NCI-H446 treated with DMSO at 0.1 percent for 48 hours (cell line): ENCODE results near the gene EFNA5.
A peak's percentile ranks its signal among the peaks of the same experiment; 100 is the strongest.

Source experiments
- DNase-seq: peaks from one replicate; lab custom pipeline; 2025; lab: John Stamatoyannopoulos, UW

Gene EFNA5

DNA sequence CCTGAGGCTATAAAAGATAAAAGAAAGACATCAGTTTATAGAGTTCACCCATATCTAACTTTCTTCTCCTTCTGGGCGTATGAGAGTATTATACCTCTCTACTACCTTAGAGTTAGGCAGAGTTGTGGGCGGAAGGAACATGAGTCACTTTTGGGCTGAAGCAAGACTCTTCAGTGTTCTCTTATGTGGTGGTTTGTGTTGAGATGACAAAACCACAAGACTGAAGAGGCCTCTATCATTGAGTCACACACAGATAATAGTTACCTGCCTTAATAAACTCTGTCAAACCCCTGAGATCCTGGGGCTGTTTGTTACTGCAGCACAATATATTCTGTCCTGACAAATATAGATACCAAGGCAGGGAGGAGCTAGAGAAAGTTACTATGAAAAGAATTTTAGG, 184.2 kb downstream of the EFNA5 start:
- no peak for DNase-seq

DNA sequence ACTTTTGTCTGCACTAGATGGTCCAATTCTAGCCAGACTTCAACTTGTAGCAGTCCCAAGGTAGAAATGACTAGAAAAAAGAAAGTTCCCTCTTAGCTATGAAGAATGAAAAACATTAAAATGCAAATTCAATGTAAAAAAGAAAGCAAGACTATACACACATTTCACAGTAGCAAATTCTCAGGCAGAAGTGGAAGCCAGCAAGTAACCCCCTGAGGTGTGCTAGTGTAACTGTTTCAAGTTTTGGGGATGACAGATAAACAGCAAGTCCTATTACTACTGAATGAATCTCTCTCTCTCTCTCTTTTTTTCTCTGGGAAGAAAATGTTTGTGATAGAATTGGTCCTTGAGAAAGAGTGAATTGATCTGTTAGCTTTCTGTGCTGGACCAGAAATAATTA, 185.6 kb downstream of the EFNA5 start:
- DNase-seq: no peak

DNA sequence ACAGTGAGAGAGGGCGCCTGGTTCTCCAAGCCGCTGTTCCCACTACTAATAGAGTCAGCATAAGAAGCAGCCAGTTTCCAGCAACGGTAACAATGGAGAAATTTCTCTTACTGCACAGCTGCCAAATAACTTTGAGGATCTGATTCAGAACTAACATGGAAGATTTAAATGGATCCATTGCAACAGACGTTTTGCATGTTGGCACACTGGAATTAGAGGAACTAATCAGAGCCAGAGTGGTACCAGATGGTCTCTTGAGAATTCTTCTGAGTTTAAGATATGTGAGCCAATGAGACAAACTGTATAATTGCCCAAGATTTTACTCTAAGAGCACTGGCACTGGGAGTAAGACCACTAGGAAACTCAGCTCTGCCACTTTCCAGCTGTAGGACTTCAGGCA, 186.5 kb downstream of the EFNA5 start:
- DNase-seq: peak; percentile 74

DNA sequence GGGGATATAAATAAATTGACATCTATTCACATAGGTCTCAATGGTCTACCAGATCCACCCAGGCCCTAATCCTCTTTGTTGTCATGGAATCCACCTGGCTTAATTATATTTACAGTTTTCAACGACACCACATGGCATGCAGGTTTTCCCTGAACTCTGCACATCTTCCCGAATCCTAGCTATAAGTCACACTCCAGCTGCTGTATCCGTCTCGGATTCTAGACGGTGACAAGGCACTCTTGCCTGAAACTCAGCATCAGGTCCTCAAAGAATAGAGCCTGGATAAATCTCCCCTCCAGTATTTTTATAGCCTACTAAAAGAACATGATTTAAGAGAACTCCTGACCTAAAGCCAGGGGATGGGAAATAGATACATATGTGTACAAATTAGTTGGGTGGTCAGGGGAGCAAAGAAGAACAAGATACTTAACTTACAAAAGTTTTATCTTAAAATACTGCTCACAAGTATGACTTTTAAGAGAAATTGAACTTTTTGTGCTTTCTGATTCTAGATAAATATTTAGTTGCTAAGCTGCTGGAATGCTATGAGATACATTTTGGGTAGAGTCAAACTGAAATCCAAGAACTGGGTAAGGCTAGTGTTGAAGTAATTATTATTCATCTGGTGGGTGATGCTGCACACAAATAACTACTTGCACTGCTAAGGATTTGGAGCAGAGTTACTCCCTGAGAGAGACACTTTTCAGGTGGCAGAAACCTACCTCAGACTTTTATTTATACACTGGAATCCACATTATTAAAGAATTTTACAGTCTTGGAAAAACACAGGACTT, 187.3 kb downstream of the EFNA5 start:
- no peak for DNase-seq

DNA sequence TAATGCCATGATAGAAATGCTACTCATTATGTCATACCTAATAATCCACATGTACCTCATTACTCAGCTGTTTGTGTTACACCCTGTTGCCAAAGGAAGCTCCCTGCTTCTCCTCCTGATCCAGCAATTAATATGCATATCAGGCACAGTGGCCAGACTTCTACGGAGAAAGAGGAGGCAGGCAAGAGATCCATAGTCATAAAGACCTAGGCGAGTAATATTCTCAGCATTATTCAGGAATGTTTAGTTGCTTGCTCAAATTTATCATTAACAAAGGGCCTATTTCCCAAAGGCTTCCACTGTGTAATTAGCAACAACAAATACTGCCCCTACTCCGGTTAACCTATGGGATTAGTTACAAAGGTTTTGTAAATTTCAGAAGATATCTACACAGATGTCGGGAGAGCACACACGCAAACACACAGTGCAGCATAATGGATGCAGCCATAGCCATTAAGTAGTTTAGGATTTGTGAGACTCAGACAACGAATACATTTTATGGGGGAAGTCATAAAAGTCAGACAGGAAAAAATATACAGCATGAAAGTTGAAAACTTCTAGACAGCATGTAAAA, 192.6 kb downstream of the EFNA5 start:
- DNase-seq: no peak

DNA sequence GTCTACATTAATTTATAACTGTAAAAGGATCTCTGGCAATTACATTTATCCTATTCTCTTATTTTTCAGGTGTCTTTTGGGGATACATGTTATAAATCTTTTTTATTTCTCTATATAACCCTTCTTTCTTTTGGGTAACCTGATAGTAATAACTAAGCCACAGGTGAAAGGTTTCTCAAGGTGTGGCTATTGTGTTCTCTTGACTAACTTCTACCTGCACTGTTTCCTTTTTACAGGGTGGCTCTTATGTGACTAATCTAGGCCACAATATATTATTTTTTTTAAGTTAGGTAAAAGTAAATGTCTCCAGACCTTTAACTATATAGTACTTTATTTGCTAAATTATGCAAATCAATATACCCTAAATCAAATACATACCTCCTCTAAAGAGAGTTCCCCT, 193.2 kb downstream of the EFNA5 start:
- DNase-seq: no peak

DNA sequence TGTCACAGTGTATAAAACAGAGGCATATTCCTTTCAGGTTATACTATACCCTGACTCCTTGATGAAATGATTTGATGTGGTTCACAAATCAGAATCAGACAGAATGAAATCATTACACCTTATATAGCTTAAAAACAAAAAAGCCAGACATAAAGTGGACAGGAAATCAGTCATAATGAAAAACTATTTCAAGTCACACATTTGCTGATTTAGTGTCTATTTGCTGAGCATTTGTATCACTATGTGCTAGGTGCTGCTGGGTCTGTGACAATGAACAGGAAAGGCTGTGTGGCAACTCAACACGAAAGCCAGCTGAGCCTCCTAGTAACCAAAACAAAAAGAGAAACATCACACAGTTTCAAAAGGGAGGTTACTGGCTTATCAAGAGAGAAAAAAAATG, 194.0 kb downstream of the EFNA5 start:
- DNase-seq: no peak

DNA sequence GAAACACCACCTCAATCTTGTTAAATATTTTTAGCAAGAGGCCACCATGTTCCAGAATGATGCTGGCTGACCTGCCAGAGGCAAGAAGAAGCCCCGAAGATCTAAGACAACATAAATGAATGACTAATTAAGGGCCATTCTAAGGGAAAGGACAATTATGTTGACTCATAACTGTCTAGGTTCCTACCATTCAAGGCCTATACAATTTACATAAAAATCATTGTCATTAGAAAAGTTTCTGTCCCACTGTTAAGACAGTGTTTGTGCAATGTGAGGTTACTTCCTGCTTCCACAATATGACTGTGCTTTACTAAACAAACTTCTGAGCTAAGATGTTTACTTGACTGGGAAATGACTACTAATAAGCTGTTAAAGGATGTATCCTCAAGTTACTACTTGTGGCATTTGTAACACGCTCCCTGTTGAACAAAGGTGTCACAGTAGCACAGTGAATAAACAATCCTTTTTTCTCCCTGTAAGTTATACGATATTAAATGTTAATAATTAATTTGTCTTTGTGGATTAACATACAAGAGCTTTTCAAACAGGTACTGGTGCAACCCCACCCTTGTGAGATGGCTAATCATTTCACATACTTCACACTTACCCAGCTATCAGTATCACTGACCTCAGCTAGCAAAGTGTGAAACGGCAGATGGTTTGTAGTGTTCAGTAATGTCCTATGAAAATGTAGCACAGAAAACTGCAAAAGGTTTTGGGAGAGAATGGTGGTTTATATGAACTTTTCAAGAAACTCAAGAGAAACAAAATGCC, 195.8 kb downstream of the EFNA5 start:
- DNase-seq: no peak

DNA sequence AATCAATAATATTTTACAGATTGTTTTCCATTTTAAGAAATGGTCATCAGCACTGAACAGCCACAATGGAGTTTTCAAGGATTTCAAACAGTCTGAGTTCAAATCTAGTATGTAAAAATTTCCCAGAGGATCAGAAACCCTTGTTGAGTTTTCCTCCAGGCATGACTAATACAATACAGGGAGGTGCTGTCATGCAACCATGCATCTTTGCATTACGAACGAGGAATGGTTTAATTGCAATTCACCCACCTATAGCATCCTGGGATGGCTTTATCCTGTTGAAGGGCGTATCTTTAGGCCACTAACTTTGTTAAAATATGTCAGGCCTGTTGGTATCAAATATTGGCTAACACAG, 196.4 kb downstream of the EFNA5 start:
- DNase-seq: no peak

DNA sequence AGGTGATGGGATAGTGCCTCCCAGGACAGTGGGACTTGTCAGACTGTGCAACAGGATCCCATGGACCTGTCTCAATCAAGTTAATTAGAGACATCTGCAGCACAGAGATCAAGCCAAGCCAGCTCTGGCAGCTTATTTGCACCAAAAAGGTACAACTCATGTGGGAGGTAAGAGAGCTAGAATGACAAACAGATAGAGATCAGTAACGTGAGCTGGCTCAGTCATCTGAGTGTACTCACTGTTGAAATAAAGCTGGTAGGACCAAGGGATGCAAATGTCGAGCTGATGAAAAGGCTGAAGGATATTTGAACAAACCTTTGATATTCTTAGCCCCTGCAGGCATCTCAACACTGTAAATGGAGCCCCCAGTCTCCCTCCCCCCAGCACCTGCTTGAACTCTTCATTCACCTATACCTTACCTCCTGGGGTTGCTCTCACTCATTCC, 198.1 kb downstream of the EFNA5 start:
- no peak for DNase-seq

DNA sequence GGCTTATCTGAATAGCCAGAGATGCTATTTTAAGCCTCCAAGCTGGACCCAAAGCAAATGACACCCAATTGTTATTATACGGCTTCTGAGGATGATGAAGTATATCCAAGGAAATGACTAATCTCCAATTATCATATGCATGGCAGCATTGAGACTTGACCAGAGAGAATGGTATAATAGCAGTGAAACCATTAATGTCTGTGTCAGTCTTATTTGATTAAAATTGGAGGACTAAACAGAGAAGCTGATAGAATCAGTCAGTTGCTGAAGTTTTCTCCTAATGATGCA, 200.5 kb downstream of the EFNA5 start:
- peak; percentile 17 for DNase-seq

DNA sequence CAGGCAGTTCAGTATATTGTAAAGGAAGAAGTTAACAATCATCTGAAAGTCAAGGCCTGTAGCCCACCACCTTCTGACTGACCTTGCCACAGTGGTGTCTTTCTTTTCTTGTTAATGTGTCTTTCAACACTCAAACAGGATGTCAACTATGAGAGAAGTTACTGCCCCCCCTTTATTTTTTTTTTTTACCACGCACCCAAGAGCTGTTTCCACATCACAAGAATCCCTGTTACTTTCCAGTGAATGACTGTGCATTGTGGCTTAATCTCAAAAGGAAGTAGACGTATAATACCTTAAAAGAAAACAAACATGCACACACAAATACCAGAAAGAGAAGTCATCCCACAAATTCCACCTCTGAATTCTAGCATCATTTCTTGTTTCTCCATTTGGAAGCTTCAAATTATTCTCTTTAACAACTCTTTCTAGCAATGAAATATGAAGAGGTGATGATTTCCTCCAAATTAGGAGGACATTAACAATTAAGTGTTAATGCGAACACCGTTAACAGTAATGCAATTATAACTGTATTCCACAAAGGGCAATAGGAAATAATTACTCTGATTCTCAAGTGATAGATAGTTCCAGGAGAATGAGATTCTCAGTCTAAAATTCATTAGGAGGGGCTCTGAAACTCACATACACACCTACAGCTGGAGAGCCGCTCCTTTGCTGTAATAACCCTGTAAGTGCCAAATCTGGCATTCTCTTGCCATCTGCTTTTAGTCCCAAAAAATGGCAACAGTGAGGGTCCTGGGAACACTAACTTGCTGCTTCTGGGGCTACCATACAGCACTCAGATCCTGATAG, 201.0 kb downstream of the EFNA5 start:
- no peak for DNase-seq

DNA sequence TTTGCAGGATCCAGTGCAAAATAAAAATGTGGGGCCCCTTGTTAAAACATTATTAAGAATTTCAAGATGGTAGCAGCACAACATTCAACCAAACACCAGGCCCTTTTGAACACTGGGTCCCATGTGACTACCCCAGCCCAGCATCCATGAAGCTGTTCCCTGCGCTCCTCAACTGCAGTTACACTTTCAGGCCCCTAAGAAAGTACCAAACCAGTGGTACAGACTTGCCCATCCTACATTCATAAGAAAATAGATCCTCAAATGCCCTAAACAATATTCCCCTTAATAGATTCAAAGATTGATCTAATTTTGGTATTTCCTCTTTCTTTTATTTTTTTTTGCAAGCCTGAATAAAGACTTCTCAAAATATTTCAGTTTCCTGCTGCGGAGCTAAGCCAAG, 201.7 kb downstream of the EFNA5 start:
- no peak for DNase-seq

DNA sequence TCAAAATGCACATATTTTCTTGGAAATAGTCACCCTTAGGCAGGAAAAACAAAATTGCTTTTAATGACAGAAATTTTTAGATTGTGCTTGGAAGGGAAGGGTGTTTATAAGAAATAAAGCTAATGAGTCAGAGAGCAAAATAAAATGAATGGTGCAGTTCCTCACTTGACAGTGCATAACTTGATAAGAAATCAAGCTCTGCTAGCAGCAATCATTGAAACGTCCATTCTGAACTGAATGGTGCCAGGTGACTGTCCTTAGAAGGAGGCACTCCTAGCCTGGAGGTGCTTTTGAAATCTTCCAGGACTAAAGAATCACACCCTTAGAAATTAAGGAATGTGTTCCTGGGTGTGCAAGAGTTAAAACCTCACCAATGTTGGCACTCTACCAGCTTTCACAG, 202.5 kb downstream of the EFNA5 start:
- DNase-seq: no peak

DNA sequence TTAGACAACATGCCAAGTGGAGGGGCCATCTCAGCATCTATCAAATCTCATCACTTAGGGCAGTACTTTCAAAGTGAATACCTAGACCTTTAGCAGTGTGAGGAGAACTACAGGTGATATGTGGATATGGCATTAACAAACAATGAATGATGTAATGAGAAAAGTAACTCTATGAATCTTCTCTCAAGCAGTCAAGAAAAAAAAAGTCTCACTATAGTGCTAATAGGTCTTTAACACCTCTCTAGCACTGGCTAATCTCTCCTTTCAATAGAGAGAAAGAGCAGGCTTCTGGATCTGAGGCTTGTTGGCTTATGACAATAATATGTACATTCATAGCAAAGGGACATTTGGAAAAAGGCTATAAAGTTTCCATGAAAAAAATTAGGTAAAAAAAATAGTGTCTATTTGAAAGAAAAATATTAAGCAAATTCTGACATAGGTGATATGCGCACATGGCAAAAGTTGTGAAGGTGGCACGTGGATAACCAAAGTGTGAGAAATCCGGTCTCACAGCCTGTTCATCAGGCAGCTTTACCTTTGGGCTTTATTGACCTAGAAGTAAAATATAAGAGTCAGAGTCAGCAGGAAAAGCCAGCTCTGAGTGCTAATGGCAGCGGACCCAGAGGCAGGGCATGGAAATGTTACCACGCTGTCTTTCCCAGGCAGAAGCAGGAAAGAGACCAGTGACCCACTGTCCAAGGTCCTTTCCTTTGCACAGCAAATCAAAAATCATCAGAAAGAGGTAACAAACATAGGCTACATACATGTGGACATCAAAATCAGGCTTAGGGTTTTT, 203.4 kb downstream of the EFNA5 start:
- DNase-seq: no peak

DNA sequence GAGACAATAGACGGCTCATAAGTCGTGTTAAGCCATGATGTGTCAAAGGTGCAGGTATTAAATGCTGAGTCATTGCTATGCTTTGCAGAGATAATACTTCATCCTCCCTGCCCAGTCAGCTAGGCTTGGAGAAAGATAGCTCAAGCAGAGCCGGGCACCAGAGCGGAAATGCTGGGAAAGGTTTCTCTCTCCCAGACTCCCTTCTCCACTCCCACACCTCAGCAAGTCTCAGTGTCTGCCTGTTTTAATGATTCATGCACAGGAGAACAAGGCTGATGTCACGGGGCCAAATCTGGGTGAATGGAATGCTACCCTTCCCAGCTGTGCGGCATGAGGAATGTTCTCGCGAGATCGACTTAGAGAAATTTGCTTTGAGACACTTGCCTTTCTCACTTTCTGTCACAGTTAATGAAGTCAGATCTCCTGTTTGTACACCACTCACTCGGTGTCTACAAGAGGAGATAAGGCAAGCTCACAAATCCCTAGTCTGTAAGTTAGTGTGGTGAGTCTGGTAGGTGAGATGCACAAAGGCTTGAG, 204.4 kb downstream of the EFNA5 start:
- DNase-seq: no peak

DNA sequence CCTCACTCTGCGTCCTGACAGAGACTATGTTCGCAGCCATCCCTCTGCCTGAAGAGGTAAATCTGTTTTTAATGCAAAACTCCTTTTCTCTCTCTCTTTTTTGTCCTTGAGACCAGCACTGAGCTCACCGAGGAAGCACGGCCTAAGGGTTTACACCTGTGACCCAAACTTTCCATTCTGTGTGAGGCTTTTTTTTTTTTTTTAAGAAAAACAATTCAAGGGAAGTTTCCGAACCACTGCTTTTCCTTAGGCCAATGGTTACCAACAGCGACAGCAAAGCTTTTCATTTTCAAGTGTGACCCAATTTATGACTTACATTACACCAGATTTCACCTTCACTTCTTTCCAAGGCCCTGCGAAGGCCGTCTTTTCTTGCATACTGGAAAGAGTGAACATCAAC, 205.9 kb downstream of the EFNA5 start:
- DNase-seq: no peak

DNA sequence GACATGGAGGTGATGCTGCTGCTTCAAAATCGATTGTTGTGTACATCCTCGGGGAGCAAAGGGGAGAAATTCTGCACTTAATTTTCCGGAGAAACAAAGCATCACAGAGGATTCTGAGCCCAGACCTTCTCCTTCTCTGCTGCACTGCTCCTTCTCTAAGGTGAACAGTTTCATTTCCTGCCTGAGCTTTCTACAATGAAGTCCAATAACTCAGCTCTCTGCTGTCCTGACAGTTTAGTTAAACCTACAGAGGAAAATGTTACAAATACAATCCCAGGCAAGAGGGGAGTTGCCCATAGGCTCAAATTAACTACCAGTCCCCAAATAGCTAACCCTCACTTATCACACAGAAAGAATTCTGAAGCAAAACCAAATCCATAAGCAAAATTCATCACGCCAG, 206.3 kb downstream of the EFNA5 start:
- DNase-seq: no peak

DNA sequence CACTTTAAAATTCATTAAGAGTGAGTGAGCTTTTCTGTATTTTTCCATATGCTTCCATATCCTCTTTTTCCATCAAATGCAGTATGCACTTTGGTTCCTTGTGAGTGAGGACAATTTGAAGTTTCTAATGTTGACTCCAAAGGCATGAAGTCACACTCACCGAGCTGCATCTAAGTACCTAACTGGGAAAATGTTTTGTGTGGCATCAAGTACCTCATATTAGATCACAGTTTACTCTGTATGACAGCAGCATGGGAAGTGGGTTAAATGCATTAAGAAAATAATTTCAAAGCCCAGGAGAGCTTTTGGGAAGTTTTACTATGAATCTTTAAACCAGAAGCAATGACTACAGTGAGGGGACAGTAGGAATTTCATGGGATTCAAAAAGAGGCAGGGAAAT, 207.0 kb downstream of the EFNA5 start:
- DNase-seq: no peak

DNA sequence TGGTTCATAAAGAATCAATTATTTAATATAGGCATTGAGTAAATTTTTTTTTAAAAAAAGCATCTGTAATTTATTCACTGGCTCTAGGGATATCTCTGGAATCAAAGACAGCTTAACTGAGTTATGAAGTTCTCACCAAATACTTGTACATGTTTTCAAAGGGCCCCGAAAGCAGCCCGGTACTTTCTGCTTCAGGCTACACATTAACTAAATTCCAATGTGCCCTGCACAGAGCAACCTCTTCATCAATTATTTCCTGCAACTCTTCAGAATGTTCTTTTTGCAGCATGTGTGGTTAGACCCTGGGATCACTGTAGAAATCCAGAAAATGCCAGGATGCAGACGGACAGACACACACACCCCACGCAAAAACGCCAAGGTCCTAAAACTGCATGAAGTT, 209.0 kb downstream of the EFNA5 start:
- no peak for DNase-seq

DNA sequence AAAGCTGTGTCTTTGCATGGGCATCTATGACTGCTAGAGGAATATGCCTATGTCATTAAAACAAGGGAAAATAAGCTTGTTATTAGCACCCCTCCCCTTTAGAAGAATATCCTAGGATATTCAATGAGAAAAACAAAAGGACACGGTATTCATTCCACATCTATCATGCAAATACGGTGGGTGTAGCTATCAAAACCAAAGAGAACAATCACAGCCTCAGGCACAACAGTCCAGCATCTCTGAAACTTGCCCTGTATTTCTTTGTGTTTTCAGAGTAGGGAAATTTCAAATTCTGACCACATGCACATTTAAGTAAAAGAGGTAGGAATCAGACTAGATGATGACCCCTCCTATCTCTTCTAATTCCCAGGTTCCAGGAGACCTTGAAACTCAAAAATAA, 209.9 kb downstream of the EFNA5 start:
- no peak for DNase-seq

DNA sequence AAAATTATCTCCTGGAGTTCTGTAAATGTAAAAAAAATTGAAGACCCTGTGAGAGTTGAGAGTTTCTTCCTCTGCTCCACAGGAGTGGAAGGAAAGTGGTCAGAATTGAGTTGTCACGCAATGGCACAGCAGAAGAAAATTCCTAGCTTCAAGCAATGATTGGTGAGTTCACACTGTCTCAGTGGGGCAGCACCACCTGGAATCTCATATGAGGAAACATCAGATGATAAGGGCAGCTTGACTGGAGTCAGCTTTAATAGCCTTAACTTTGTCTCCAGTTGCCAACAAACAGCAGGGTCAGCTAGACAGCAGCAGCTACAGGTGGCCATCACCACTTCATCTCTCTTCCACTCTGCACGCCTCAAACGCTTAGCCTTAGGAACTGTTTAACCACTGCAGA, 211.1 kb downstream of the EFNA5 start:
- DNase-seq: no peak
